Measurements from ENCODE around the gene FAM200B.

DNA sequence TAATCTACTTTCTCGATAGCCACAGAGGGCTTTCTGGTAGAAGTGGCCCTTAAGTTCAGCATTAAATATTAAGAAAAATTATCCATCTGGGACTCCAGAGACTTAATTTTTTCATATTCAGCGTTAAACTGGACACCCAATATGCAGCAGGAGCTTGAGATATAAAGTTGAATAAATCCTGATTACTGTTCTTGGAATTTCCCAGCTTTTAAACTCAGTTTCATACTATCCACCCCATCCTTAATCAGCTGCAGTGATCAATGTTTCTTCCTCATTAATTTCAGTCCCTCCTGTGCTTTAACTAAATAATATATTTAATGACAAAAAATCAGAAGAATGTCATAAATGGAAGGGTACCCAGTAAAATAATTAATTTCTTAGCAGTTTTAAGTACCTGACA, 22.8 kb upstream of the FAM200B start:
- TF ChIP-seq, protein P1, sequence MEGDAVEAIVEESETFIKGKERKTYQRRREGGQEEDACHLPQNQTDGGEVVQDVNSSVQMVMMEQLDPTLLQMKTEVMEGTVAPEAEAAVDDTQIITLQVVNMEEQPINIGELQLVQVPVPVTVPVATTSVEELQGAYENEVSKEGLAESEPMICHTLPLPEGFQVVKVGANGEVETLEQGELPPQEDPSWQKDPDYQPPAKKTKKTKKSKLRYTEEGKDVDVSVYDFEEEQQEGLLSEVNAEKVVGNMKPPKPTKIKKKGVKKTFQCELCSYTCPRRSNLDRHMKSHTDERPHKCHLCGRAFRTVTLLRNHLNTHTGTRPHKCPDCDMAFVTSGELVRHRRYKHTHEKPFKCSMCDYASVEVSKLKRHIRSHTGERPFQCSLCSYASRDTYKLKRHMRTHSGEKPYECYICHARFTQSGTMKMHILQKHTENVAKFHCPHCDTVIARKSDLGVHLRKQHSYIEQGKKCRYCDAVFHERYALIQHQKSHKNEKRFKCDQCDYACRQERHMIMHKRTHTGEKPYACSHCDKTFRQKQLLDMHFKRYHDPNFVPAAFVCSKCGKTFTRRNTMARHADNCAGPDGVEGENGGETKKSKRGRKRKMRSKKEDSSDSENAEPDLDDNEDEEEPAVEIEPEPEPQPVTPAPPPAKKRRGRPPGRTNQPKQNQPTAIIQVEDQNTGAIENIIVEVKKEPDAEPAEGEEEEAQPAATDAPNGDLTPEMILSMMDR (IDR thresholded peaks at IDR 0.05), result no peak
- TF ChIP-seq POLR2A (IDR thresholded peaks at IDR 0.05), result no peak
- no peak for TF ChIP-seq POLR2AphosphoS5 (IDR thresholded peaks at IDR 0.05)
- no peak for TF ChIP-seq EP300 (IDR thresholded peaks at IDR 0.05)
